NOMO-1 treated with dmso at 0.1 percent for 144 hours (cell line): ENCODE results near the gene GRHL3.

Source experiments
- DNase-seq: peaks from one replicate; lab custom pipeline; 2025; ENCODE audit not compliant: unreplicated experiment; lab: John Stamatoyannopoulos, UW

The GRHL3 gene

GRCh38 chr1:24340770-24341169 lies 21.6 kb downstream of the GRHL3 start:
- DNase-seq = no peak

DNA sequence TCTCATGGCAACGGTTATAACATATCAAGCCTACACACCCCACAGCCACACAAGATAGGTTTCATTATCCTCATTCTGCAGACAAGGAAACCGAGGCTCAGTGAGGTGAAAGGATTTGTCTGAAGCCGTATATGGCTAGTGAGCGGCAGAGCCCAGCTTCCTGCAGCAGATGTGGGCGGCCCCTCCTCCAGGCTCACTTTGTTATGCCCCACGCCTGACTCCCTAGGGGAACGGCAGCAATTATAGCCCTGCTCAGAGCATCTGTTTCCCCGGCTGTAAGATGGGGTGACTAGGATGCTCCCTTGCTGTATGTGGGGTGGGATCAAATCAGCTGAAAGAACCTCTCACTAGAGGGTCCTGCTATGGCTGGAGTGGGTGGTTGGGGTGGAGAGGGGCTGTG lies 22.1 kb downstream of the GRHL3 start:
- DNase-seq = no peak

- no peak for DNase-seq
Measured at GRCh38 chr1:24343412-24344089, 24.4 kb downstream of the GRHL3 start.

DNA sequence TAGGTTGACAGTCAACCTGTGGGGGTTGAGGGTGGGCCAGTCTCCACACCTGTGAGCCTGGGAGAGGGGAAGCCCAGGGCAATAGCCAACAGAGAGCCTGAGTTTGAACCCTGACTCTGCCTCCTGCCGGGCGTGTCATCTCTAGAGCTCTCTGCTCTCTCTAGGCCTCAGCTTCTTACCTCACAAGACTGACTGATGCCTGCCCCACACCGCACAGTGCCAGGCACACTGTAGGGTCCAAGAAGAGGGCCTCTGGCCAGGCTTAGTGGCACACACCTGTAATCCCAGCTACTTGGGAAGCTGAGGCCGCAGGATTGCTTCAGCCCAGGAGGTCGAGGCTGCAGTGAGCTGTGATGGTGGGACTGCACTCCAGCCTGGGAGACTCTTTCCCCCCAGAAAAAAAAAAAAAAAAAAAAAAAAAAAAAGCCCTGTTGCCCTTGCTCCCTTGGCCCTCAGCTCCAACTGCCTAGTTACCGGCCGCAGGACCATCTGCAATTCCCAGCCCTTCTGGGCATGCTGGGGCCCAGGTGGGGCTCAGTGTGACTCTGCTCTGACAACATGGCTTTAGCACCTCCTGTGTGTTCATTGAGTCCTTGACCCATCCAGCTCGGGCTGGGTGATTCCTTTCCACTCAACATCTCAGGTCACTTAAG lies 25.1 kb downstream of the GRHL3 start:
- no peak for DNase-seq

GRCh38 chr1:24345334-24345733 lies 26.2 kb downstream of the GRHL3 start:
- no peak for DNase-seq

DNA sequence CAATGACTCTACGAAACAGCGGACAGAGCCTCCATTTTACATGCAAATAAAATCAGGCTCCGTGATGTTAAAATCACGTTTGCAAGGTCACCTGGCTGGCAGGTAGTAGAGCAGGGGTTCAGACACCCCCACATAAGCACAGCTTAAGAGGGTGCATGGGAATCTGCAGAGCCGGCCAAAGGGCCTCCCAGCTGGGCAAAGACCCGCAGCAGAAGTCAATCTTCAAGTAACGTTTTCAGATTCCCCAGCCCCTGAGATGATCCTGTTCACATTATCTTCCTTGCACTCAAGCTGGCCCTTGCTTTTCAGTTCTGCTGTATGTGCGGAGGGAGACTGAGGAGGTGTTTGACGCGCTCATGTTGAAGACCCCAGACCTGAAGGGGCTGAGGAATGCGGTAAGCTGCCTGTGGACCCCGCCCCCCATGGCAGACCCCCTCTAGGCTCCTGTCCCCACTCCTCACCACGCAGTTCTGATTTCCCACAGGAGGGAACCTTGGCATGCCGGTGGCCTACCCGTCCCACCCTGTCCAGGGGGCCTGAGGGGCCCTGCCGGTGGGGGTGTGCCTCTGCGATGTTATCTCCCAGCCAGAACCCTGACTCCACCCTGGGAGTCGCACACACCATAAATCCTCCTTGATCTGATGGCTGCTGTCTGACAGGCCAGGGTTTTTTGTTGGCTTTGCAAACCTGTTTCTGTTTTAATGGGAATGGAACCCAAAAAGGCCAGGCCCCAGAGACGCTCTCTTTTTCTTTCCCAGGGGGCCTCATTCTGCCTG lies 28.2 kb downstream of the GRHL3 start:
- DNase-seq = no peak

DNA sequence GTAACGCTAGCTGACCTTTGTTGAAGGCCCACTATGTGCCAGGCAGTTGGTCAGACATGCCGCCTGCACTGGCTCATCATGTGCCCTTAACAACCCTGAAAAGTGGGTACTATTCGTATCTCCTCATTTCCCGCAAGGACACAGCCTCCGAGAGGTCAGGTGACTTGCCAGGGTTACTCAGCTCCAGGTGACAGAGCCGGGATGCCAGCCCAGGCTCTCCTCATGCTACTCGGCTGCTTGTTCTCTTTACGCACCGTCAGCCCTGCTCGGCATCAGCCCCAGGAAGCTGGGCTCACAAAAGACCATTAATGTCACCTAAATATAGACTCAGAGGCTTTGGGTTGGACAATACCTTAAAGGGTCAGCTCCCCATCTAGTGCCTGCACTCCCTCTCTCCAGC lies 29.0 kb downstream of the GRHL3 start:
- no peak for DNase-seq

DNA sequence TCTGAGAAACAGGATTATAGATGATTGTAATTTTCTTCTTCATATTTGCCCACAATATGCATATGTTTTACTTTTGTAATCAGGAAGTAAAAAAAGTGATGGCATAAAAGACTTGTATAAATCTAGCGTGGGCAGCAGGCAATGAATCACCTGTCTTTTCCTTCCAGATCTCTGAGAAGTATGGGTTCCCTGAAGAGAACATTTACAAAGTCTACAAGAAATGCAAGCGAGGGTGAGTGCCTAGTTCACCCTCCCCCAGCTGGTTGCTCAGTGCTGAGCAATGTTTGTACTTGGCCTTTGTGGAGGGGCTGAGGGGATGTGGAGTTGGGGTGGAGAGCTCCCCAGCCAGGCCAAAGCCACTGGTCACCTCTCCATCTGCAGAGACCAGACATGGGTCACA lies 30.7 kb downstream of the GRHL3 start:
- DNase-seq = no peak

DNA sequence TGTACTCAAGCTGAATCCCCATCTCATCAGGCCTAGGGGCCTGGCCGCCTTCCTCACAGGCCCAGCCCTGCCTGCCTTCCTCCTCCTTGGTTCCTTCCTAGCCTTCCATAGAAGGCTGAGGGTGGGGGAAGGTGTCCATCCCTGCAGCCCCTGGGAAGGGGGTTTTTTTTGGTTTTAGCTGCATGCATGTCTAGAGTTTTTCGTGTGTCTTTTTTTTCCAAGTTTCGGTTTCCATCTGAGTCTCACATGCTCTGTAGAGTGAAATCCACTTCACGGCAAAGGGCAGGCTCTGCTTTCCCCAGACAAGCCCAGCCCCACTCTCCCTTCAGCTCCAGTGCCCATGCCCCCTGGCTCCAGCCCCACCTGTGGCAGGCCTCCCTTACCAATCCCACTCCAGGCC lies 32.1 kb downstream of the GRHL3 start:
- DNase-seq = no peak

- DNase-seq = no peak
Measured at GRCh38 chr1:24351918-24352627, 32.9 kb downstream of the GRHL3 start.

- no peak for DNase-seq
Measured at GRCh38 chr1:24353292-24353891, 34.2 kb downstream of the GRHL3 start.

- no peak for DNase-seq
Measured at GRCh38 chr1:24355466-24355865, 36.3 kb downstream of the GRHL3 start.

- no peak for DNase-seq
Measured at GRCh38 chr1:24357038-24357437, 37.9 kb downstream of the GRHL3 start.

DNA sequence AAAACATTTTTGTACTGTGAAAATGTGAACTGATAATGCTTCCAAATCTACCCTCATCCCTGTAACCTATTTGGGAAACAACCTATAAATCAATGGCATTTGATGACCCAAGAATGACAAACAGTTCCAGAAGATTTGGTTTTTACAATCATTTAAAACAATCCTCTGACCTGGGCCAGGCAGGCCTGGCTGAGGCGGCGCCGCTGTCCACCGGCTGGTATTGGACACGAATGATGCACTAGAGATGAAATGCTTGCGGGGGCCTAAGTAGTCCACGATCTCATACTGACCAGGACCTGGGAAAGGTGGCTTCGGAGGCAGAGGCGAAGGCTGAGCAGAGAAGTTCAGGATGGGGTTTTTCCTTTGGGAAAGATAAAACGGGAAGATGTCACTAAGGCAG lies 41.5 kb downstream of the GRHL3 start:
- DNase-seq = no peak

DNA sequence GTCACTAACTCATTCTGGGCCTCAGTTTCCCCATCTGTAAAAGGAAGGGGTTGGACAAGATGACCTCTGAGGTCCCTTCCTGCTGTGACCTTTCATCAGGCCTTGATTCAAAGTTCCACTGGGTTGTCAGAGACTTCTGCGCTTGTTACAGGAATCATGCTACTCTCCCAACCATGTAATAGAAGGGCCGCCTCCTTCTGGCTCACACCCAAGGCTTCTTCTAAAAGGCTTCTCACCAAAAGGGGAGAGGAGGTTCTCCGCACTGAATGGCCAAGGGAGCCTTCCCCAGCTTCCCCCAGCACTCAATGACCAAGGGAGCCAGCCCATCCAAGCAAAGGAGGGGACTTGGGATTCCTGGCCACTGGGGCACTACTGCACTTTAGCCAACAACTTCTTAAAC lies 42.7 kb downstream of the GRHL3 start:
- DNase-seq = no peak

- DNase-seq = no peak
Measured at GRCh38 chr1:24362396-24362795, 43.2 kb downstream of the GRHL3 start.

DNA sequence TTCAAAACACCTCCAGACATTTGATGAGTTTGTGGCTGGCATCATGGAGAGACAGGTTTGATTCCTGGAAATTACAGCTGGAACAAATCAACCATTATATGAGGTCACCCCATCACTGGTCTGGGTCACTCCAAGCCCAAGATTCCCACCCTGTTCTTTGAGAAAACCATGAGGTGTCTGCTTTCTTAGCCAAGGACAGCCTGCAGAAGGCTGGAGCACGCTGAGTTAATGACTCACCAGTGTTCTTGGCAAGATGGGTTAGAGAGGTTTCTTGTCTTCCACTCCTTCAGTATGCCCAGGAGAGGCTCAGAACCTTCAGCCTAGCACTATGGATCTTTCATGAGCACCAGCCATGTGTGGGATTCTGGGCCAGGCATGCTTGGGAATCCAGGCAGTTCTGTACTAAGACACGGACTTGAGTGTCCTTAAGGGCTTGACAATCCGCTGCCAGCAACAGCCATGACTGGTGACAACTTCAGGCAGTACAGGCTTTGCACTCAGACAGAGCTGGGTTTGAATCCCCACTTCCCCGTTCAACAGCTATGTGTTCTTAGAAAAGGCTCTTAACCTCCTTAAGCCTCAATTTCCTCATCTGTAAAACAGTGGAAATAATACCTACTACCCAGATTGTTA lies 43.9 kb downstream of the GRHL3 start:
- DNase-seq = no peak

DNA sequence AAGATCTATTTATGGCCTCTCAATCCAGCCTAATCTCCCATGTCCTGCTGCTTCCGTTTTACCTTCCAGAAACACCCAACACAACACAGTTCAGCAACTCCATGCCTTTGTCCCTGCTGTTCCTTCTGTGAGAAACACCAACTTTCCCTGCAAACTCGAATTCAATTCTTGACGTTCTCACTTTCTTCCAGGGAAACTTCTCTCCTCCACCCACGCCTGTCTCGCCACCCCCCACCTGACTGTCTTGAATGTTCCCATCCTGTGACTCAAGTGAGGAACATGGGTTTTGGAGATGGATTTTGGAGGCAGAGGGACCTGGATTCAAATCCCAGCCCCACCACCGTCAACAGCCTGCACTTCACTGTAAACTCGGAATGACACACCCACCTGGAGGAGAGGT lies 44.8 kb downstream of the GRHL3 start:
- no peak for DNase-seq

DNA sequence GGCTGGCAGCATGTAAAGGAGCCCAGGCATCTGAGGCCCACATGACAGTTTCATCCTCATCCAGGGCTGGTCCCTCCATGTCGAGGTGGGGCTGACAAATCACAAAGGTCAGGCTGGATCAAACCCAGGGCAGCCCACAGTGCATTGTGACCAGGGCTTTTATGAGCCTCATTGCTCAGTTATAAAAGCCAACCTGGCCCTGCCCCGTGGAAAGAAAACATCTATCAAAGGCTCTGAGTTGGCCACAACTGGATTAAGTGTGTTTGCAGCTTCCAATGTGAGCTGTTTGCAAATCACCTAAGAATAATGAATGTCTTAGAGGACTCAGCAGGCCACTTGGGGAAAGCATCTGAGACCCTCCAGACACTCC lies 45.4 kb downstream of the GRHL3 start:
- no peak for DNase-seq

- DNase-seq = peak; percentile 83
Measured at GRCh38 chr1:24364975-24365678, 46.0 kb downstream of the GRHL3 start.
